H7 (cell line): ENCODE measurements around the gene CLIC3. TPM values are rescaled to one million over a fixed set of nuclear protein-coding genes. Genes with fewer than 3 reads are reported as not detected.

Experiments
- DNase-seq: peaks from one replicate; pipeline ENCODE4 v3.0.0; 2012
- H3K27me3 ChIP-seq: 2 replicates; pipeline ENCODE4 v1.6.0; 2011; ENCODE audit warnings: mild to moderate bottlenecking, low read length; ENCODE audit not compliant: control insufficient read depth, insufficient read depth
- H3K36me3 ChIP-seq: replicated peaks from 2 replicates; pipeline ENCODE4 v1.5.1; 2011; ENCODE audit warnings: low read length; ENCODE audit not compliant: control insufficient read depth, insufficient read depth
- H3K4me3 ChIP-seq: 2 replicates; pipeline ENCODE4 v1.5.1; 2011; ENCODE audit warnings: low read depth, mild to moderate bottlenecking, control low read depth, low read length, moderate library complexity; ENCODE audit not compliant: insufficient read depth
- total RNA-seq: library from RNA; depleted of rRNA; stranded (reverse); fragments of >200 nt; shearing (Covaris generic); gene quantifications from 2 replicates; pipeline ENCODE4 v1.2.3, GENCODE V29; 2014

Gene CLIC3
- total RNA-seq, 1 experiment from 2014 or later: not detected

DNA sequence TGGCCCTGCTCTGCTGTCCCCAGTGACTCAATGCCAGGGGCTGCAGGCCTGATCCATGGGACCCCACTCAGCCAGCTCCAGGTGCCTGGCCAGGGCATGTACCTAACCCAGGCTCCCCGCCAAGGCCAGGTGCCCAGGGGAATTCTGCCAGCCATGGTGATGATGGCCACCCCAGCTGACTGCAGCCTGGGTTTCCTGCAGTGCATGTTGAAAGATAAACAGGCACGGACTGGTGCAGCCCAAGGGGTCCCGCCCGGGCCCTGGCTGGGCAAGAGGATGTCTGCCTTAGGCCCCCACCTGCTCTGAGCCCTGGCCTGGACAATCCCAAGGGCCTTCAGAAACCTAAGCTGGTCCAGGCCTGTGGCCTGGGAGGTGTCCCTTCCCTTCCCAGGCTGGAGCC is 30.5 kb upstream of the CLIC3 start:
- H3K36me3 ChIP-seq: no peaks in the 10 kb centered on the region
- DNase-seq: no peak
- H3K27me3 ChIP-seq: peaks cover 17% of the 10 kb centered on the region
- H3K4me3 ChIP-seq: no peak overlapping the region

GRCh38 chr9:137026384-137026783 is 30.0 kb upstream of the CLIC3 start:
- Histone ChIP-seq H3K27me3 (peaks cover 17% of the 10 kb centered on the region), H3K4me3 (no peak overlapping the region), H3K36me3 (no peaks in the 10 kb centered on the region)
- DNase-seq: no peak

GRCh38 chr9:137025517-137025966 is 29.2 kb upstream of the CLIC3 start:
- H3K4me3 ChIP-seq: no peak overlapping the region
- peaks cover 17% of the 10 kb centered on the region for H3K27me3 ChIP-seq
- H3K36me3 ChIP-seq: no peaks in the 10 kb centered on the region
- DNase-seq: no peak

DNA sequence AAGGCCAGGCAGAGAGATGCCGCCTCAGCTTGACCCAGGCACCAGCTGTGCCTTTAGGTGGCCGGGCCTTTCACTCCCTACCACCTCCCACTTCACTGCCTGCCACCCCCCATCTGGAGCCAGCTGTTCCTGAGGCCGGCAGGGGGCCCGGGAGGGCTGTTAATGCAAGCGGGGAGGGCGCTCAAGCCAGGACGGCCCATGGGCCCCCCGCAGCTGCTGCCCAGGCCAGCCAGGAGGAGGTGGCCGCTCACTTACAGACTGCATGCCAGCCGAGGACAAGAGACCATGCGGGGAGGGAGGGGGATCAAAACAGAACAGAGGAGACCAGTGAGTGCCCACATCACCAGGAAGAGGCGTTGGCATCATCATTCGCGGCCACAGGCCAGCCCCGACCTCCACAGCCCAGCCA is 27.2 kb upstream of the CLIC3 start:
- Histone ChIP-seq H3K36me3 (no peaks in the 10 kb centered on the region), H3K4me3 (no peak overlapping the region), H3K27me3 (peaks cover 10% of the 10 kb centered on the region)
- DNase-seq: no peak

DNA sequence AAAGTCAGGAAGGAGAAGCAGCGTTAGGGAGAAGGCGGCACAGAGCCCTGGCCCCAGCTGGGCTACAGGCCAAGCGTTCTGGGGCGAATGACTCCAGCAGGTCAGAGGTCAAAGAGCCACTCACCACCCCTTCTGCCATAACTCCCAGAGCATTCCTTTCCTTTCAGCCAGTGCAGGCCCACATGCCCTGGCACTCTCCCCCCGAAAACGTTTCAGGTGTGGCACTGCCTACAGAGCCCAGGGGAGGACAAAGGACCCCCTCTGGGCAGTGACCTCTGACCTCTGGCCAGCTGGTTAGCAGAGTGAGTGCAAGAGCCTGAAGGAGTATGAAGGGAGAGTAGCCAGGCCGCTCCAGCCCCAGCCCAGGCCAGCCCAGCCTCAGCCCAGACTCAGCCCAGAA is 26.8 kb upstream of the CLIC3 start:
- Histone ChIP-seq H3K36me3 (no peaks in the 10 kb centered on the region), H3K27me3 (peaks cover 6% of the 10 kb centered on the region), H3K4me3 (no peak overlapping the region)
- no peak for DNase-seq

DNA sequence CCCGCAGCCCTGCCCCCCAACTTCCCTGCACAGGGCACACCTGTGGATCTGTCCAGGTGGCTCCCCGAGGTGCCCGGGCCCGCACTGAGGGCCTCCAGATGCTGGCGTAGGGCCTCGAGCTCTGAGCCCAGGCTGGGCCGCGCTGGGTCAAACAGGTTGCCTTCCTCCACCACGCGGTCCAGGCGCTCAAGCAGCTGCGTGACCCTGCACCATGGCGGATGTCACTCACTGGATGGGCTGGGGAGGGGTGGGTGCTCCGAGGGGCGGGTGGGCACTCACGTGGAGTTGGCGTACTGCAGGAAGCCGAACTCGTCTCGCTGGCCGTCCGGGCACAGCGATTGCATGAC is 26.3 kb upstream of the CLIC3 start:
- Histone ChIP-seq H3K36me3 (no peaks in the 10 kb centered on the region), H3K4me3 (no peak overlapping the region), H3K27me3 (peaks cover 6% of the 10 kb centered on the region)
- no peak for DNase-seq

DNA sequence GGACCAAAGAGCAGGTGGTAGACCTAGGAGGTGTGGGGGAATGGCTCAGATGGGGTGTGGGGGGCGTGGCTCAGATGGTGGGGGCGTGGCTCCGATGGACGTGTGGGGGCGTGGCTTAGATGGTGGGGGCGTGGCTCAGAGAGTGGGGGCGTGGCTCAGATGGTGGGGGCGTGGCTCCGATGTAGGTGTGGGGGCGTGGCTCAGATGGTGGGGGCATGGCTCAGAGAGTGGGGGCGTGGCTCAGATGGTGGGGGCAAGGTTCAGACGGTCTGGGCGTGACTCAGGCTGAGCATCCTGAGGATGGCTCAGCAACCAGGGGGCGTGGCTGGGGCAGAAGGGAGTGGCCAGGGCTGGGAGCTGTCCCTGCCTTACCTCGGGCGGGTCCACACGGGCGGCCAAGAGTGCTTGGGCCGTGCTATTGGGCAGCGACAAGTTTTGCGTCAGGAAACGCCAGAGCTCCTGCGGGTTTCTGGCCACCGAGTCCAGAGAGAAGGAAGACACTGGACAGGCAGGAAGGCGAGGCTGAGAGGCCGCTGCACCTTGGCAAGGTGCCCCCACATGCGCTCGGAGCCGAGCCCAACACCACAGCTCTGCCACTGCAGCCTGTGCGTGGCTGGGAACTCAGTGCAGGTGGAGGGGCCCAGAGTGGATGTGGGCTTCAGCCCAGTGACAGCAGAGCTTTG is 25.8 kb upstream of the CLIC3 start:
- peaks cover under 1% of the 10 kb centered on the region for H3K27me3 ChIP-seq
- H3K36me3 ChIP-seq: no peaks in the 10 kb centered on the region
- H3K4me3 ChIP-seq: no peak overlapping the region
- peak; percentile 98 for DNase-seq

GRCh38 chr9:137021568-137021978 is 25.2 kb upstream of the CLIC3 start:
- no peak for DNase-seq
- H3K36me3 ChIP-seq: no peaks in the 10 kb centered on the region
- no peaks in the 10 kb centered on the region; the same call in 1 of the 2 replicates for H3K27me3 ChIP-seq
- no peak overlapping the region for H3K4me3 ChIP-seq

- Histone ChIP-seq H3K4me3 (no peak overlapping the region), H3K27me3 (no peaks in the 10 kb centered on the region), H3K36me3 (no peaks in the 10 kb centered on the region)
- no peak for DNase-seq
Observed at GRCh38 chr9:137020771-137021567, 24.6 kb upstream of the CLIC3 start.

- Histone ChIP-seq H3K36me3 (no peaks in the 10 kb centered on the region), H3K27me3 (no peaks in the 10 kb centered on the region), H3K4me3 (no peak overlapping the region)
- peak; percentile 78 for DNase-seq
Observed at GRCh38 chr9:137019891-137020683, 23.7 kb upstream of the CLIC3 start.

GRCh38 chr9:137018761-137019559 is 22.6 kb upstream of the CLIC3 start:
- no peaks in the 10 kb centered on the region for H3K27me3 ChIP-seq
- H3K36me3 ChIP-seq: no peaks in the 10 kb centered on the region
- H3K4me3 ChIP-seq: no peak overlapping the region
- DNase-seq: no peak

DNA sequence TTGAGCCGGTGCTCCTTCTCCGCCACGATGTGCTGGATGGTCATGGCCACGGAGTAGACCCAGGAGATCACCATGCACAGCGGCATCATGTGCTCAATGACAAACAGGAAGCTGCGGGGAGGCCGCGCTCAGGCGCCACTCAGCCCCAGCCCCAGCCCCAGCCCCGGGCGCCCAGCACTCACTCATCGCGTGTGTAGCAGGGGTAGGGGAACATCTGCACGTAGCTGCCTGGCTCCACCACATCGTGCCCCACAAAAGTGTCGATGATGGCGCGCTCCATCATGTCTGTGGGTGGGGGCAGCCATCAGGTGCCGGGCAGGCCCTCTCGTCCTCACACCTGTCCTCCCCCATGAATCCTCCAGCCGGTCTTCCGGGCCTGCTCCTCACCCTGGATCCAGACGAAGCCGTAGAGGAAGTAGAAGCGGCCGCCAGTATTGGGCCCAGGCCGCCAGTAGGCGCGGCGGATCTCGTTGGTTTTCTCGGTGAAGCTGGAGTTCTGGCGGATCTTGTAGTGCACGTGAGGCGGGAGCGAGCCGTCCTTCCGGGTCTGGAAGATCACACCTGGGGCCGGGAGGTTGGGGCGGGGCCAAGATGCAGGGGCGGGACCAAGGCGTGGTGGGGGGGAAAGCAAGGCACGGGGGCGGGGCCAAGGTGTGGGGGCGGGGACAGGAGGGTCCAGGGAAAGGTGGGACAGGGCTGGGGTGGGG is 21.6 kb upstream of the CLIC3 start:
- H3K27me3 ChIP-seq: no peaks in the 10 kb centered on the region; the same call in 1 of the 2 replicates
- DNase-seq: peak; percentile 86
- no peak overlapping the region for H3K4me3 ChIP-seq
- H3K36me3 ChIP-seq: no peaks in the 10 kb centered on the region

GRCh38 chr9:137017071-137017470 is 20.7 kb upstream of the CLIC3 start:
- no peaks in the 10 kb centered on the region; the same call in 1 of the 2 replicates for H3K27me3 ChIP-seq
- DNase-seq: no peak
- no peak overlapping the region for H3K4me3 ChIP-seq
- no peaks in the 10 kb centered on the region for H3K36me3 ChIP-seq
